Fibroblast of pulmonary artery (primary cell): Measurements from ENCODE around the gene P4HA1.
A peak's percentile ranks its signal among the peaks of the same experiment; 100 is the strongest.

Experiments
- DNase-seq: peaks from one replicate; pipeline ENCODE4 v3.0.0-alpha.2; 2010; ENCODE audit warnings: low read depth
- H3K4me3 ChIP-seq: replicated peaks from 2 replicates; pipeline ENCODE4 v1.5.1; 2011; ENCODE audit warnings: low read depth, mild to moderate bottlenecking, control low read depth, low read length, moderate library complexity
- CTCF ChIP-seq: IDR thresholded peaks from 2 replicates; pipeline ENCODE4 v1.5.1; 2011; ENCODE audit warnings: mild to moderate bottlenecking, control low read depth, low read length, inconsistent platforms; ENCODE audit errors: missing control alignments

P4HA1 gene

GRCh38 chr10:73094986-73095480, 1.6 kb downstream of the P4HA1 start:
- peak overlapping the region; percentile 79 for H3K4me3 ChIP-seq
- no peak for DNase-seq
- TF ChIP-seq CTCF, result no peak

GRCh38 chr10:73093922-73094850, 2.5 kb downstream of the P4HA1 start:
- TF ChIP-seq CTCF, result no peak
- peak overlapping the region; percentile 79 for H3K4me3 ChIP-seq
- peak; percentile 42 for DNase-seq

- no peak for DNase-seq
- TF ChIP-seq CTCF, result no peak
- H3K4me3 ChIP-seq, result no peak overlapping the region
Observed at GRCh38 chr10:73092830-73093229, 3.8 kb downstream of the P4HA1 start.

- H3K4me3 ChIP-seq, result no peak overlapping the region
- DNase-seq, result no peak
Observed at GRCh38 chr10:73088304-73088703, 8.4 kb downstream of the P4HA1 start.

GRCh38 chr10:73086816-73087215, 9.8 kb downstream of the P4HA1 start:
- no peak for TF ChIP-seq CTCF
- H3K4me3 ChIP-seq, result no peak overlapping the region
- no peak for DNase-seq

More at GRCh38 chr10:73088304-73088703, 8.4 kb downstream of the P4HA1 start:
- no peak for TF ChIP-seq CTCF

GRCh38 chr10:73084209-73084608, 12.5 kb downstream of the P4HA1 start:
- DNase-seq, result no peak
- TF ChIP-seq CTCF, result no peak
- no peak overlapping the region for H3K4me3 ChIP-seq
